Gastroesophageal sphincter (tissue), 3 donors: ENCODE results near the gene SCGB1C2.

ENCODE experiments used
- EP300 ChIP-seq: sonication (generic); formaldehyde crosslinking; IDR thresholded peaks from one replicate; pipeline ENCODE4 v1.6.1; 2017; ENCODE audit warnings: antibody characterized with exemption, mild to moderate bottlenecking
- POLR2A ChIP-seq, 2 donors: fragments of 450-650 bp; IDR thresholded peaks; one replicate each; pipeline ENCODE4 v1.6.1; 2017; ENCODE audit warnings: antibody characterized with exemption in 2 of 2, mild to moderate bottlenecking in 2 of 2, moderate library complexity in 1 of 2
- POLR2AphosphoS5 ChIP-seq: sonication (generic); formaldehyde crosslinking; IDR thresholded peaks from one replicate; pipeline ENCODE4 v1.6.1; 2017; ENCODE audit warnings: antibody characterized with exemption
- TF ChIP-seq, protein P1 (sequence below), 4 experiments: fragments of 200-600 bp in 2 of 4; fragments of 450-650 bp in 2 of 4; sonication (generic) in 1 of 4; IDR thresholded peaks; one replicate each; pipeline ENCODE4 v1.5.1; 2017 to 2019; ENCODE audit warnings: antibody characterized with exemption in 4 of 4, mild to moderate bottlenecking in 2 of 4, moderate library complexity in 2 of 4

DNA sequence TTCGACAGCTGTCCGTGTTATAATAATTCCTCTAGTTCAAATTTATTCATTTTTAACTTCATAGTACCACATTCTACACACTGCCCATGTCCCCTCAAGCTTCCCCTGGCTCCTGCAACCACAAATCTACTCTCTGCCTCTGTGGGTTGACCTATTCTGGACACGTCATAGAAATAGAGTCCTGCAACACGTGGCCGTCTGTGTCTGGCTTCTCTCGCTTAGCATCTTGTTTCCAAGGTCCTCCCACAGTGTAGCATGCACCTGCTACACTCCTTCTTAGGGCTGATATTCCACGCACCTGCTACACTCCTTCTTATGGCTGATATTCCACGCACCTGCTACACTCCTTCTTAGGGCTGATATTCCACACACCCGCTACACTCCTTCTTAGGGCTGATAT, 16.5 kb downstream of the SCGB1C2 start:
- TF ChIP-seq EP300 (no peak), POLR2AphosphoS5 (no peak), POLR2A (IDR thresholded peaks at IDR 0.05) (no peak)
- TF ChIP-seq, protein P1, sequence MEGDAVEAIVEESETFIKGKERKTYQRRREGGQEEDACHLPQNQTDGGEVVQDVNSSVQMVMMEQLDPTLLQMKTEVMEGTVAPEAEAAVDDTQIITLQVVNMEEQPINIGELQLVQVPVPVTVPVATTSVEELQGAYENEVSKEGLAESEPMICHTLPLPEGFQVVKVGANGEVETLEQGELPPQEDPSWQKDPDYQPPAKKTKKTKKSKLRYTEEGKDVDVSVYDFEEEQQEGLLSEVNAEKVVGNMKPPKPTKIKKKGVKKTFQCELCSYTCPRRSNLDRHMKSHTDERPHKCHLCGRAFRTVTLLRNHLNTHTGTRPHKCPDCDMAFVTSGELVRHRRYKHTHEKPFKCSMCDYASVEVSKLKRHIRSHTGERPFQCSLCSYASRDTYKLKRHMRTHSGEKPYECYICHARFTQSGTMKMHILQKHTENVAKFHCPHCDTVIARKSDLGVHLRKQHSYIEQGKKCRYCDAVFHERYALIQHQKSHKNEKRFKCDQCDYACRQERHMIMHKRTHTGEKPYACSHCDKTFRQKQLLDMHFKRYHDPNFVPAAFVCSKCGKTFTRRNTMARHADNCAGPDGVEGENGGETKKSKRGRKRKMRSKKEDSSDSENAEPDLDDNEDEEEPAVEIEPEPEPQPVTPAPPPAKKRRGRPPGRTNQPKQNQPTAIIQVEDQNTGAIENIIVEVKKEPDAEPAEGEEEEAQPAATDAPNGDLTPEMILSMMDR (IDR thresholded peaks at IDR 0.05): no peak
